IMR-90 (cell line): Measurements from ENCODE around the gene TBC1D1. TPM values are rescaled to one million over a fixed set of nuclear protein-coding genes. Genes with fewer than 3 reads are reported as not detected.

Experiments used
- ATAC-seq: fragments of 200-7000 bp; cut with Tn5 transposase; 2 replicates; pipeline ENCODE4 v1.9.1; 2020; ENCODE audit warnings: low read depth, mild to moderate bottlenecking, moderate library complexity
- BruUV-seq: library from RNA; stranded (reverse); fragments of 400-500 nt; replicated peaks from 2 replicates; lab custom pipeline; 2021; lab: Mats Ljungman, UMichigan
- CTCF ChIA-PET: fragments of 300-600 bp; formaldehyde crosslinking; extraction: SDS; loops from one replicate; lab custom pipeline; 2021; ENCODE audit warnings: antibody characterized with exemption; lab: Yijun Ruan, JAX
- POLR2A ChIA-PET: fragments of 300-600 bp; sonication (Branson Sonifier 250); formaldehyde crosslinking; loops from one replicate; lab custom pipeline; 2022; ENCODE audit warnings: antibody characterized with exemption; ENCODE audit not compliant: unreplicated experiment; lab: Charles Lee
- DNase-seq: peaks from one replicate; pipeline ENCODE4 v3.0.0; 2013
- H2AFZ ChIP-seq: replicated peaks from 2 replicates; pipeline ENCODE3; 2013; ENCODE audit warnings: low read length, mild to moderate bottlenecking; ENCODE audit not compliant: poor library complexity
- H2AK5ac ChIP-seq: 2 replicates; pipeline ENCODE4 v1.6.1; 2013; ENCODE audit warnings: low read depth, low read length, inconsistent platforms
- H2AK9ac ChIP-seq: replicated peaks from 2 replicates; pipeline ENCODE3; 2013; ENCODE audit warnings: mild to moderate bottlenecking, low read depth, low read length, moderate library complexity; ENCODE audit not compliant: poor library complexity
- H2BK120ac ChIP-seq: 2 replicates; pipeline ENCODE4 v1.6.1; 2013; ENCODE audit warnings: low read depth, low read length, inconsistent platforms
- H2BK15ac ChIP-seq: 3 replicates; pipeline ENCODE4 v1.6.1; 2013; ENCODE audit warnings: low read depth, low read length, inconsistent platforms
- H2BK20ac ChIP-seq: 2 replicates; pipeline ENCODE4 v1.6.1; 2013; ENCODE audit warnings: low read depth, mild to moderate bottlenecking, inconsistent platforms, low read length, moderate library complexity
- H2BK5ac ChIP-seq: 2 replicates; pipeline ENCODE4 v1.6.1; 2013; ENCODE audit warnings: mild to moderate bottlenecking, low read depth, low read length, inconsistent platforms; ENCODE audit not compliant: poor library complexity, severe bottlenecking
- H3K14ac ChIP-seq: replicated peaks from 2 replicates; pipeline ENCODE4 v1.6.1; 2013; ENCODE audit warnings: low read depth, low read length, inconsistent platforms
- H3K18ac ChIP-seq: 2 replicates; pipeline ENCODE4 v1.6.1; 2013; ENCODE audit warnings: low read depth, low read length, control low read depth
- H3K23ac ChIP-seq: 2 replicates; pipeline ENCODE4 v1.6.1; 2013; ENCODE audit warnings: low read depth, low read length, inconsistent platforms
- H3K27ac ChIP-seq: 2 replicates; pipeline ENCODE4 v1.5.1; 2013; ENCODE audit warnings: mild to moderate bottlenecking, control low read depth, low read length; ENCODE audit not compliant: insufficient read depth
- H3K27me3 ChIP-seq: 2 replicates; pipeline ENCODE4 v1.6.1; 2013; ENCODE audit warnings: low read length; ENCODE audit not compliant: control insufficient read depth, insufficient read depth
- H3K36me3 ChIP-seq: 2 replicates; pipeline ENCODE4 v1.6.1; 2013; ENCODE audit warnings: low read length, mixed read lengths; ENCODE audit not compliant: control insufficient read depth, insufficient read depth
- H3K4ac ChIP-seq: 2 replicates; pipeline ENCODE4 v1.6.1; 2013; ENCODE audit warnings: low read depth, low read length, inconsistent platforms
- H3K4me1 ChIP-seq: 2 replicates; pipeline ENCODE4 v1.6.1; 2013; ENCODE audit warnings: low read length, mixed read lengths; ENCODE audit not compliant: control insufficient read depth, insufficient read depth
- H3K4me2 ChIP-seq: 2 replicates; pipeline ENCODE4 v1.6.1; 2013; ENCODE audit warnings: low read depth, mild to moderate bottlenecking, control low read depth, low read length, moderate library complexity
- H3K4me3 ChIP-seq: 2 replicates; pipeline ENCODE4 v1.5.1; 2013; ENCODE audit warnings: low read depth, mild to moderate bottlenecking, control low read depth, low read length, moderate library complexity; ENCODE audit not compliant: insufficient read depth
- H3K56ac ChIP-seq: 2 replicates; pipeline ENCODE4 v1.6.1; 2013; ENCODE audit warnings: low read length, inconsistent platforms; ENCODE audit not compliant: insufficient read depth; ENCODE audit errors: extremely low read depth
- H3K79me1 ChIP-seq, 2 experiments: 2 replicates each; pipeline ENCODE4 v1.6.1; 2013; ENCODE audit warnings: low read length in 2 of 2, inconsistent platforms in 1 of 2, low read depth in 1 of 2
- H3K9ac ChIP-seq: 2 replicates; pipeline ENCODE4 v1.6.1; 2013; ENCODE audit warnings: low read depth, low read length, control low read depth
- H3K9me1 ChIP-seq: 2 replicates; pipeline ENCODE4 v1.6.1; 2013; ENCODE audit warnings: low read length, inconsistent platforms; ENCODE audit not compliant: insufficient read depth
- H3K9me3 ChIP-seq: 2 replicates; pipeline ENCODE4 v1.6.1; 2013; ENCODE audit warnings: low read length; ENCODE audit not compliant: control insufficient read depth, insufficient read depth
- H4K20me1 ChIP-seq: 2 replicates; pipeline ENCODE4 v1.6.1; 2013; ENCODE audit warnings: low read length, inconsistent platforms; ENCODE audit not compliant: insufficient read depth
- H4K5ac ChIP-seq: 2 replicates; pipeline ENCODE4 v1.6.1; 2013; ENCODE audit warnings: mild to moderate bottlenecking, low read depth, low read length, control low read depth
- H4K8ac ChIP-seq, 2 experiments: 2 replicates each; pipeline ENCODE4 v1.6.1; 2013; ENCODE audit warnings: low read depth in 2 of 2, low read length in 2 of 2, control low read depth in 1 of 2, inconsistent platforms in 1 of 2
- H4K91ac ChIP-seq: 2 replicates; pipeline ENCODE4 v1.6.1; 2013; ENCODE audit warnings: low read depth, low read length, inconsistent platforms; ENCODE audit not compliant: insufficient read depth
- BHLHE40 ChIP-seq: fragments of 150-350 bp; IDR thresholded peaks from 2 replicates; pipeline ENCODE4 v1.6.1; 2016; ENCODE audit warnings: mild to moderate bottlenecking, low read depth, low read length
- CEBPB ChIP-seq: IDR thresholded peaks from 2 replicates; pipeline ENCODE4 v1.6.1; 2012; ENCODE audit warnings: low read depth, low read length, improper control_type of control experiment
- CHD1 ChIP-seq: IDR thresholded peaks from 2 replicates; pipeline ENCODE4 v1.6.1; 2012; ENCODE audit warnings: low read depth, low read length, improper control_type of control experiment
- CTCF ChIP-seq: conservative IDR thresholded peaks from 2 replicates; pipeline ENCODE4 v1.5.1; 2012; ENCODE audit warnings: mild to moderate bottlenecking, low read depth, low read length, improper control_type of control experiment
- ELK1 ChIP-seq: fragments of 150-350 bp; IDR thresholded peaks from 2 replicates; pipeline ENCODE4 v1.6.1; 2016; ENCODE audit warnings: low read depth, mild to moderate bottlenecking, low read length, moderate library complexity, borderline replicate concordance
- FOS ChIP-seq: fragments of 150-350 bp; IDR thresholded peaks from 2 replicates; pipeline ENCODE4 v1.6.1; 2016; ENCODE audit warnings: low read depth, low read length
- MAFK ChIP-seq: IDR thresholded peaks from 2 replicates; pipeline ENCODE4 v1.6.1; 2012; ENCODE audit warnings: low read depth, low read length, improper control_type of control experiment
- MAZ ChIP-seq: IDR thresholded peaks from 2 replicates; pipeline ENCODE4 v1.6.1; 2012; ENCODE audit warnings: low read depth, mild to moderate bottlenecking, low read length, improper control_type of control experiment, moderate library complexity, borderline replicate concordance
- MXI1 ChIP-seq: IDR thresholded peaks from 2 replicates; pipeline ENCODE4 v1.6.1; 2012; ENCODE audit warnings: low read depth, mild to moderate bottlenecking, low read length, moderate library complexity, borderline replicate concordance
- NFE2L2 ChIP-seq: fragments of 150-350 bp; IDR thresholded peaks from 2 replicates; pipeline ENCODE4 v1.6.1; 2016; ENCODE audit warnings: low read depth, mild to moderate bottlenecking, low read length
- POLR2A ChIP-seq: IDR thresholded peaks from 2 replicates; pipeline ENCODE4 v1.6.1; 2012; ENCODE audit warnings: mild to moderate bottlenecking, low read depth, low read length
- RAD21 ChIP-seq: IDR thresholded peaks from 2 replicates; pipeline ENCODE4 v1.6.1; 2012; ENCODE audit warnings: low read length, improper control_type of control experiment
- RCOR1 ChIP-seq: IDR thresholded peaks from 2 replicates; pipeline ENCODE4 v1.6.1; 2012; ENCODE audit warnings: mild to moderate bottlenecking, low read length, improper control_type of control experiment; ENCODE audit not compliant: insufficient replicate concordance
- RFX5 ChIP-seq: IDR thresholded peaks from 2 replicates; pipeline ENCODE4 v1.8.0; 2012; ENCODE audit warnings: low read depth, mild to moderate bottlenecking, low read length, moderate library complexity
- SMC3 ChIP-seq: fragments of 150-350 bp; IDR thresholded peaks from 2 replicates; pipeline ENCODE4 v1.6.1; 2016; ENCODE audit warnings: low read depth, mild to moderate bottlenecking, antibody characterized with exemption, low read length, moderate library complexity
- USF2 ChIP-seq: fragments of 150-350 bp; IDR thresholded peaks from 2 replicates; pipeline ENCODE4 v1.6.1; 2017; ENCODE audit warnings: mild to moderate bottlenecking, antibody characterized with exemption, low read length, low read depth
- WGBS, 2 experiments: methylation state at CpG; one replicate each; pipeline versions ENCODE4 v1.1.5 to v1.1.7; 2013; ENCODE audit warnings: missing lambda C conversion rate in 2 of 2; ENCODE audit not compliant: insufficient read length in 1 of 2; ENCODE audit errors: extremely low coverage in 2 of 2; 5-methylcytosine and 5-hydroxymethylcytosine counted together
- dilution Hi-C: fragments of 300-500 bp; cut with HindIII; formaldehyde crosslinking; loops from one replicate; pipeline ENCODE4 v1.14.3; 2018; ENCODE audit warnings: low sequenced_read_pairs; ENCODE audit not compliant: unreplicated experiment
- in situ Hi-C: fragments of 300-500 bp; cut with MboI; formaldehyde crosslinking; loops from 3 replicates; pipeline ENCODE4 v1.14.3; 2019; ENCODE audit warnings: low sequenced_read_pairs, inconsistent platforms, mixed read lengths
- intact Hi-C: fragments of 100-400 bp; cut with micrococcal nuclease; formaldehyde crosslinking; loops from 2 replicates; pipeline ENCODE4 v1.10.0; 2022
- polyA plus RNA-seq, 3 experiments: library from polyadenylated mRNA; depleted of rRNA; stranded (reverse); fragments of >200 nt; gene quantifications; 2 replicates each; pipeline ENCODE4 v1.2.3, GENCODE V29; 2012; ENCODE audit warnings: low replicate concordance in 1 of 3
- total RNA-seq: library from RNA; depleted of rRNA; stranded (reverse); fragments of >200 nt; gene quantifications from 2 replicates; pipeline ENCODE4 v1.2.3, GENCODE V29; 2012

Gene TBC1D1
- total and polyA plus RNA-seq, 2 of the 4 experiments (the other 2 are of a cell fraction), result 42.4 to 104 TPM

- Histone ChIP-seq H3K4me3 (no peak overlapping the region), H3K36me3 (no peaks in the 10 kb centered on the region), H3K27ac (no peak overlapping the region), H3K27me3 (peaks cover 56% of the 10 kb centered on the region), H3K9ac (no peak overlapping the region), H3K4me1 (no peaks in the 10 kb centered on the region; the same call in 1 of the 2 replicates), H2BK5ac (no peak overlapping the region), H2BK120ac (no peak overlapping the region), H4K5ac (no peak overlapping the region), H3K23ac (no peak overlapping the region), H4K20me1 (no peaks in the 10 kb centered on the region), H2BK15ac (no peak overlapping the region), H3K56ac (no peak overlapping the region), H3K79me1 (no peaks in the 10 kb centered on the region), H2AFZ (no peak overlapping the region), H3K4ac (no peak overlapping the region), H3K18ac (no peak overlapping the region), H4K8ac (no peak overlapping the region), H3K14ac (no peak overlapping the region), H4K91ac (no peak overlapping the region), H2AK5ac (no peak overlapping the region), H3K9me3 (no peaks in the 10 kb centered on the region), H2BK20ac (no peak overlapping the region), H2AK9ac (no peak overlapping the region), H3K4me2 (no peak overlapping the region), H3K9me1 (no peaks in the 10 kb centered on the region)
- WGBS, 2 experiments, result no CpG with 5 or more reads among the region's 5 CpGs
- no peak for ATAC-seq
- no TSS peak for BruUV-seq
- ChIA-PET POLR2A (no interaction called here), CTCF (interaction anchor here (1.1 kb wide), 1 partner anchor 289 kb away, joined by 3 read pairs; no protein-coding TSS in a partner anchor)
- no peak for TF ChIP-seq ELK1
- no peak for TF ChIP-seq MAFK
- no peak for TF ChIP-seq MXI1
- no peak for TF ChIP-seq SMC3
- no peak for TF ChIP-seq POLR2A
- TF ChIP-seq MAZ, result no peak
- no peak for TF ChIP-seq USF2
- no peak for TF ChIP-seq RFX5
- TF ChIP-seq BHLHE40, result no peak
- no peak for TF ChIP-seq RAD21
- no peak for TF ChIP-seq CHD1
- TF ChIP-seq CEBPB, result no peak
- no peak for TF ChIP-seq CTCF
- no peak for TF ChIP-seq RCOR1
- TF ChIP-seq FOS, result no peak
- TF ChIP-seq NFE2L2, result no peak
- DNase-seq, result no peak
- dilution Hi-C loops, result no loop called here
- intact Hi-C loops, result no loop called here
- in situ Hi-C loops, result no loop called here
Measured at GRCh38 chr4:37892641-37893040, 1.8 kb downstream of the TBC1D1 start.
